Gastroesophageal sphincter (tissue), 3 donors: ENCODE data around the gene RBM42.

Experiments used
- POLR2A ChIP-seq, 2 donors: fragments of 450-650 bp; IDR thresholded peaks; one replicate each; pipeline ENCODE4 v1.6.1; 2017; ENCODE audit warnings: antibody characterized with exemption in 2 of 2, mild to moderate bottlenecking in 2 of 2, moderate library complexity in 1 of 2
- POLR2AphosphoS5 ChIP-seq: sonication (generic); formaldehyde crosslinking; IDR thresholded peaks from one replicate; pipeline ENCODE4 v1.6.1; 2017; ENCODE audit warnings: antibody characterized with exemption
- TF ChIP-seq, protein P1 (sequence below), 4 experiments: fragments of 200-600 bp in 2 of 4; fragments of 450-650 bp in 2 of 4; sonication (generic) in 1 of 4; IDR thresholded peaks; one replicate each; pipeline ENCODE4 v1.5.1; 2017 to 2019; ENCODE audit warnings: antibody characterized with exemption in 4 of 4, mild to moderate bottlenecking in 2 of 4, moderate library complexity in 2 of 4

DNA sequence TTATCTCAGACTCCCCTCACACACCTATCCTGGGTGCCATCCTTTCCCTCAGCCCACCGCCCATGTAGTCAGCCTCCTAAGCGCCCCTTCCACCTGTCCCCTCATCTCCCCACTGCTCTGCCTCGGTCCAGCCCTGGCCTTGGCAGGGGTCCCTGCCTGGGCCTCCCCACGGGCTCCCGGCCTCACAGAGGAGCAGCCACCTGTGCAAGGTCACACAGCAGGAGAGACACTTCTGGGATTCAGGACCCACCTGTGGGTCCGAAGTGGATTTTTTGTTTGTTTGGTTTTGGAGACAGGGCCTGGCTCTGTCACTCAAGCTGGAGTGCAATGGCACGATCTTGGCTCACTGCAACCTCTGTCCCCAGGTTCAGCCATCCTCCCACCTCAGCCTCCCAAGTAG lies 36.8 kb downstream of the RBM42 start:
- TF ChIP-seq, protein P1, sequence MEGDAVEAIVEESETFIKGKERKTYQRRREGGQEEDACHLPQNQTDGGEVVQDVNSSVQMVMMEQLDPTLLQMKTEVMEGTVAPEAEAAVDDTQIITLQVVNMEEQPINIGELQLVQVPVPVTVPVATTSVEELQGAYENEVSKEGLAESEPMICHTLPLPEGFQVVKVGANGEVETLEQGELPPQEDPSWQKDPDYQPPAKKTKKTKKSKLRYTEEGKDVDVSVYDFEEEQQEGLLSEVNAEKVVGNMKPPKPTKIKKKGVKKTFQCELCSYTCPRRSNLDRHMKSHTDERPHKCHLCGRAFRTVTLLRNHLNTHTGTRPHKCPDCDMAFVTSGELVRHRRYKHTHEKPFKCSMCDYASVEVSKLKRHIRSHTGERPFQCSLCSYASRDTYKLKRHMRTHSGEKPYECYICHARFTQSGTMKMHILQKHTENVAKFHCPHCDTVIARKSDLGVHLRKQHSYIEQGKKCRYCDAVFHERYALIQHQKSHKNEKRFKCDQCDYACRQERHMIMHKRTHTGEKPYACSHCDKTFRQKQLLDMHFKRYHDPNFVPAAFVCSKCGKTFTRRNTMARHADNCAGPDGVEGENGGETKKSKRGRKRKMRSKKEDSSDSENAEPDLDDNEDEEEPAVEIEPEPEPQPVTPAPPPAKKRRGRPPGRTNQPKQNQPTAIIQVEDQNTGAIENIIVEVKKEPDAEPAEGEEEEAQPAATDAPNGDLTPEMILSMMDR (IDR thresholded peaks at IDR 0.05), result no peak
- no peak for TF ChIP-seq POLR2AphosphoS5
- TF ChIP-seq POLR2A (IDR thresholded peaks at IDR 0.05), result no peak
